HG03139 (cell line): ENCODE measurements around the gene CCDC97.
"Not testable (repeated sequence)": the region's sequence is repeated elsewhere in the genome, so short reads cannot be mapped to it uniquely, and the experiment has no call there.

ENCODE experiments used
- ATAC-seq: cut with Tn5 transposase; IDR thresholded peaks from one replicate; pipeline ENCODE4 v1.9.1; 2021; ENCODE audit not compliant: unreplicated experiment

CCDC97 gene

DNA sequence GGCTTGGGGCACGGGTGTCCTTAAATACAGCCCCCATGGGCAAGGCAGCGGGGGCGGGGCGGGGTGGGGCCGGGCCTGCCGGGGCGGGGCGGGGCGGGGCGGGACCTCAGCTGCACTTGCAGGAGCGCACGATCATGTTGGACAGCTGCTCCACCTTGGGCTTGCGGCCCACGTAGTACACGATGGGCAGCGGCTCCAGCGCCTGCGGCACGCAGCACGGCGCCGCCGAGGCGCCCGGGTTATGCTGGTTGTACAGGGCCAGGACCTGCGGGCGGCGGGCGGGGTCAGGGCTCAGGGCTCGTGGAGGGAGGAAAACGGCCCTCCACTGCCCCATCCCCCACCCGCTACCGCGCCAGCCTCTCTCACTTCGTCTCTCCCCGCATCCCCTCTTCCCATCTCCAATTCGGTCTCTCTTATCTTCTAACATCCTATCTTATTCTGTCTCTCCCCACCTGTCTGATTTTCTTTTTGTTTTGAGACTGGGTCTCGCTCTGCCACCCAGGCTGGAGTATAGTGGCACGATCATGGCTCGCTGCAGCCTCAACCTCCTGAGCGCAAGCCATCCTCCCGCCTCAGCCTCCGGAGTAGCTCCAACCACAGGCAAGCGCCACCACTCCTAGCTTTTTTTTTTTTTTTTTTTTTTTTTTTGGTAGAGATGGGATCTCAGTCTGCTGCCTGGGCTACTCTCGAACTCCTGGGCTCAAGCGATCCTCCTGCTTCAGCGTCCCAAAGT is 21.1 kb downstream of the CCDC97 start:
- no peak for ATAC-seq

DNA sequence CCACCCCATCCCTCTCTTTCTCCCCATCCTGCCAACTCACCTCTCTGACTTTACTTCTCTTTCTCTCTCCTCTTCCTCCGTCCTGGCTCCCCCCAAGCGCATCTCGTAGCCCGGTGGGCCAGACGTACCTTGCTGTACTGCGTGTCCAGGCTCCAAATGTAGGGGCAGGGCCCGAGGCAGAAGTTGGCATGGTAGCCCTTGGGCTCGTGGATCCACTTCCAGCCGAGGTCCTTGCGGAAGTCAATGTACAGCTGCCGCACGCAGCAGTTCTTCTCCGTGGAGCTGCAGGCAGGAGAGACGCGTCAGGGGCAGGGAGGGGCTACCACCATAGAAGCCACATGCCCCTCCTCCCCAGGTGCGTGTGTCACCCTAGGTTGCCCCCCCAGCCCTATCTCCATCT is 22.0 kb downstream of the CCDC97 start:
- no peak for ATAC-seq

DNA sequence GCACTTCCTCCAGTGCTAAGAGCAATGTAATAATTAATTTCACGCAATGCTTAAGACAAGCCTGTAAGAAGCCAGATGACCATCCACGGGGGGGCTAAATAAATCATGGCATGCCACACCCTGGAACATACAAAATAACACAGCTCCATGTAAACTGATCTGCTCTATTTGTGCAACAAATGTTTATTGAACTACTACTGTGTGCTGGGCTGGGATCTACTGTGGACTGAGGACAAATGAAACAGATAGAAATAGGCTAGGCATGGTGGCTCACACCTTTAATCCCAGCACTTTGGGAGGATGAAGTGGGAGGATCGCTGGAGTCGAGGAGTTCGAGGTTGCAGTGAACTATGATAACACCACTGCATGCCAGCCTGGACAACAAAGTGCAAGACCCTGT is 22.5 kb downstream of the CCDC97 start:
- no peak for ATAC-seq

DNA sequence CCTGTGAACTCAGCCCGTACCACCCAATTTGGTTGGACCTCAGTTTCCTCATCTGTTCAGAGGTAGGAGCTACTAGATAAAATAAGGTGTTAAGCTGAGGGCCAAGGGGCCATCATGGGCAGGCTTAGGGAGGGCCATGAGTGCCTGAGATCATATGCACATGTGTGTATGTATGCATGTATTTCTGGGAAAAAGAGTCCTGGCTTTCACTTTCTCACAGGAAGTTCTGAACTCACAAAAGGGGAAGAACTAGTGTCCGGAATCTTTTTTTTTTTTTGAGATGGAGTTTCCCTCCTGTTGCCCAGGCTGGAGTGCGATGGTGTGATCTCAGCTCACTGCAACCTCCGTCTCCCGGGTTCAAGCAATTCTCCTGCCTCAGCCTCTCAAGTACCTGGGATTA is 24.8 kb downstream of the CCDC97 start:
- ATAC-seq, result no peak

DNA sequence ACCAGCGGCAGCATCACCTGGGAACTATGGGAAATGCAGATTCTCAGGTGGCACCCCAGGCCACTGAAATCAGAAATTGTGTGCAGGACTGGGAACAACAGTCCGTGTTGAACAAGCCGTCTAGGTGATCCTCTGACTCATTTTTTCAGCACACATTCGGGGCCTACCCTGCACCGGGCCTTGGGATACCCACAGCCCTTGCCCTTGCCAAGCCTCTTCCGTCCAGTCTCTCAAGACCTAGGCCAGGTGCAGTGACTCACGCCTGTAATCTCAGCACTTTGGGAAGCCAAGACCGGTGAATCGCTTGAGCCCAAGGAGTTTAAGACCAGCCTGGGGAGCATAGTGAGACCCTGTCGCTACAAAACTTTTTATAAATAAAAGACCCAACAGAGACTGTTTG is 25.5 kb downstream of the CCDC97 start:
- no peak for ATAC-seq

DNA sequence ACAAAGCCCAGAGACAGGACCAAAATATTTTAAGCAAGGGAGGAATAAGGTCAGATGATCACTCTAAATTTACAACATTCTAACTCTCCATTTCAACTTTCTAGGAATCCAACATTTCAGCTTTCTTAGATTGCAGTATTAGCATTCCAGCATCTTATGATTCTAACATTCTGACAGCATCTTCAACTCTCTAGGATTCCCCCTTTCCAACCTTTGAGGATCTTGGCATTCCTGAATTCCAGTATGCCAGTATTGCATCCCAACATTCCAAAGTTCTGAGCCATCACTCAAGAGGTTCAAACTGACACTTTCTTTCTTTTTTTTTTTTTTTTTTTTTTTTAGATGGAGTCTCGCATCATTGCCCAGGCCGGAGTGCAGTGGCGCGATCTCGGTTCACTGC is 30.0 kb downstream of the CCDC97 start:
- no peak for ATAC-seq

DNA sequence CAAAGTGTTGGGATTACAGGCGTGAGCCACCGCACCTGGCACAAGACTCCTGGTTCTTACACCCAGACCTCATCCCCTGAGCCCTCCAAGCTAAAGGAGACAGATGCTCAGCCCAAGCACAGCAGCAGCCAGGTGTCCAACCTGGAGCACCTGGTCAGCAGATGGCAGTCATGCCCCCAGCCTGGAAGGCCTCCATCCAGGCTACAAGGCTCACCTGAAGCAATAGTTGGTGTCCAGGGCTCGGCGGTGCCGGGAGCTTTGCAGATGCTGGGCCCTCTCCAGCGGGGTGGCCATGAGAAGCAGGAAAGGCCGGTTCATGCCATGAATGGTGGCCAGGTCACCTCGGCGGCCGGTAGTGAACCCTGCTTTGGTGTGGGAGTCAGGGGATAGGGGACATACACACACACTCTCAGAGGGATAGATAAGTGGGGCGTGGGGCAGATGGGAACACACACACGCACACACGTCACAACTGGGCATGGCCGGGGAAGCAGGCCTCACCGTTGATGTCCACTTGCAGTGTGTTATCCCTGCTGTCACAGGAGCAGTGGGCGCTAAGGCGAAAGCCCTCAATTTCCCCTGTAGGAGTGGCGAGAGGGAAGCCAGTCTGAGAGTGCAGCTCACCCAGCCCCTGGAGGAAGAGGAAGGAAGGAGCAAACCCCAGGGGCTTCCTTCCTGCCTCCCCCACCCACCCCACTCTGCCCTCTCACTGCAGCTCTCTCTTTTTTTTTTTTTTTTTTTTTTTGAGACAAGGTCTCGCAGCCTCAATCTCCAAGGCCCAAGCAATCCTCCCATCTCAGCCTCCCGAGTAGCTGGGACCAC is 31.9 kb downstream of the CCDC97 start:
- no peak for ATAC-seq

DNA sequence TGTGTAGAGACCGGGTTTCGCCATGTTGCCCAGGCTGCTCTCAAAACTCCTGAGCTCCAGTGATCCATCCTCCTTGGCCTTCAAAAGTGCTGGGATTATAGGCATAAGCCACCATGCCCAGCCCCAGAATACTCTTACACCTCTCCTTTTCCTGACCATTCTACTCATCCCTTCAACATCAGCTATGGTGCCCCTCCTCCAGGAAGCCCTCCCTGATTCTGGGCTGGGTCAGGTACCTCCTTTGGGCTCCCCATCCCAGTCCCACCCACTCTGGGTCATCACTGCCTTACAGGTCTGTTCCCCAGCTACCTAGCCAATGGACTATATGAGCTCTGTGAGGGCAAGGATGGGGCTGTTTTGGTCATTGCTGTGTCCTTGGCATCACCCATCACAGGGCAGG is 34.2 kb downstream of the CCDC97 start:
- no peak for ATAC-seq

DNA sequence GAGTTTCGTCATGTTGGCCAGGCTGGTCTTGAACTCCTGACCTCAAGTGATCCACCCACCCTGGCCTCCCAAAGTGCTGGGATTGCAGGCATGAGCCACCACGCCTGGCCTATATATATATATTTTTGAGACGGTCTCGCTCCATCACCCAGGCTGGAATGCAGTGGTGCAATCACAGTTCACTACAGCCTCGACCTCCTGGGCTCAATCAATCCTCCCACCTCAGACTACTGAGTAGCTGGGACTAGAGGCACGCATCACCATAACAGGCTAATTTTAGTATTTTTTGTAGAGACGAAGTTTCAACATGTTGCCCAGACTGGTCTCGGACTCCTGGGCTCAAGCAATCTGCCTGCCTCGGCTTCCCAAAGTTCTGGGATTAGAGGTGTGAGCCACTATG is 36.9 kb downstream of the CCDC97 start:
- ATAC-seq, result not testable (repeated sequence)

DNA sequence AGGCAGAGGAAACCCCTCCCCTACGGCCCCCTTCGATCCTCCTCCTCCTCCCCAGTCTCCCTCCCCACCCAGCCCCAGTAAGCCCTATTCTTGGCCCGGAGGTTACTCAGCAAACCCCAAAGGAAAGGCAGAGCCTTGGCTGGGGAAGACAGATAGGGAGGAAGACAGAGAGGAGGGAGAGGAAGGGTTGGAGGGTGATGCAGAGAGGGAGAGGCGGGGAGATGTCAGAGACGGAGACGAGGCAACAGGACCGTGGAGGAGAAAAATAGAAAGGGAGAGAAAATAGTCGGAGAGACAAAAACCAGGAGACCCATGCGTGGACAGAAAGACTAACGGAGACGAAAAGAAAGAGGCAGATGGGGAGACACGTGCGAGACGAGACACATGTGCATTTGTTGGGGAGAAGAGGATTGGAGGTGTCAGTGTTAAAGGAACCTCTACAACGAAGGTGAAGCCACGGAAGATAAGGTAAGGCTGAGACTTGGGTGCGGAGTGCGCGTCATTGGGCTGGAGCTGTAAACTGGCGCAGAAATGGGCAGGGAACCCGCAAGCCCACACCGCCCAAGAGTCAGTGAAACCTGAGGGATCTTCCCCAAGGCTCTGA is 40.9 kb downstream of the CCDC97 start:
- peak; percentile 3 for ATAC-seq

DNA sequence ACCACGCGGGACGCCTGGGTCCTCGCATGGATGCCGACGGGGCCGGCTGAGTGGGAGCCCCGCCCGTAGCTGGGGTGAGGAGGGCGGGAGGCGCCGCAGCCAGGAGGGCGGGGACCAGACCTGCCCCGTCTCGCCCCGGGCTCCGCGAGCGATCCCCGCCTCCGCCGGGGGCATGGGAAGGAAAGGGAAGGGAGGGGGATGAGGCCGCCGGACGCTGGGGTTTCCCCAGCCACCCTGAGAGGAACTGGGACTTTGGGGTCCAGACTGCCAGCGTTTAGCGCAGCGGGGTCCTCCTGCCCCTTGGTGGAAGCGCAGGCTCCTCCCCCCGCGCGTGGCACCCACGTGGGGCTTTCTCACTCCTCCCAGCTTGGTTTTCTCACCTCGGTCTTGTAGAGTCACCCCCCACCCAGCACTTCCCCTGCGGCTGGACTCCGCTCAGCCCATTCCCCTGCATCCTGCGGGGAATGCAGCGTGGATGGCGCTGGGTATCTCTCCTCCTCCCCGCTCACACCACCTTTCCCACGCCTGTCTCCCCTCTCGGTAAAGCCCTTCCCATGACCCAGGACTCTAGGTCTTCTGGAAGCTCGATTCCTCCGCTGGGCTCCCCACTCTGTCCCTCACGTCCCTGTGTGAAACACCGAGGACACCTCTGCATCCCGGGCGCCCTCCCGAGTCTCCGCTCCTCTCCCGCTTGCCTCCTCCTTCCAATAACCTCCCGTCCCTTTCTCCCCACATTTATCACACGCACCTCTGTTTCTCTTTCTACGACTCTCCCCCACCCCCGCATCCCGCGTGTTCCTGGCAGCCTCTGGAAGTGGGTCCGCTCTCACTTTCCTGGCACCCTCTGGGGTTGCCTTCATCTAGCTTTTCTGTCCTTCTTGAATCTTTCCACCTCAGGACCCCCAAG is 41.6 kb downstream of the CCDC97 start:
- ATAC-seq, result peak; percentile 23

DNA sequence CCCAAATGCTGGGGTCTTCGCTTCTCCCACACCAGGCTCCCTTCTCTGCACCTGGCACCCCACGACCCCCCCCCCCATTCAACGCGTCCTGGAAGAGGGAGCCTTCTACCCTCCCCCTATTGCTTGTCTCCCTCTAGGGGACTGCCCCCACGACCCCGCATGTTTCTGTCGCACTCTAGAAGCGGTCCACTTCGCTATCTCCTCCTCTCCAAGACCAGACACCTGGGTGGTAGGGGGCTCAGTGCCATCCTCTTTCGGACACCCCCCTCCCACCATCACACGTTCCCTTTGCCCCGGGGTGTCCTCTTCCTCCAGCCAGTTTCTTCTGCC is 42.3 kb downstream of the CCDC97 start:
- no peak for ATAC-seq

DNA sequence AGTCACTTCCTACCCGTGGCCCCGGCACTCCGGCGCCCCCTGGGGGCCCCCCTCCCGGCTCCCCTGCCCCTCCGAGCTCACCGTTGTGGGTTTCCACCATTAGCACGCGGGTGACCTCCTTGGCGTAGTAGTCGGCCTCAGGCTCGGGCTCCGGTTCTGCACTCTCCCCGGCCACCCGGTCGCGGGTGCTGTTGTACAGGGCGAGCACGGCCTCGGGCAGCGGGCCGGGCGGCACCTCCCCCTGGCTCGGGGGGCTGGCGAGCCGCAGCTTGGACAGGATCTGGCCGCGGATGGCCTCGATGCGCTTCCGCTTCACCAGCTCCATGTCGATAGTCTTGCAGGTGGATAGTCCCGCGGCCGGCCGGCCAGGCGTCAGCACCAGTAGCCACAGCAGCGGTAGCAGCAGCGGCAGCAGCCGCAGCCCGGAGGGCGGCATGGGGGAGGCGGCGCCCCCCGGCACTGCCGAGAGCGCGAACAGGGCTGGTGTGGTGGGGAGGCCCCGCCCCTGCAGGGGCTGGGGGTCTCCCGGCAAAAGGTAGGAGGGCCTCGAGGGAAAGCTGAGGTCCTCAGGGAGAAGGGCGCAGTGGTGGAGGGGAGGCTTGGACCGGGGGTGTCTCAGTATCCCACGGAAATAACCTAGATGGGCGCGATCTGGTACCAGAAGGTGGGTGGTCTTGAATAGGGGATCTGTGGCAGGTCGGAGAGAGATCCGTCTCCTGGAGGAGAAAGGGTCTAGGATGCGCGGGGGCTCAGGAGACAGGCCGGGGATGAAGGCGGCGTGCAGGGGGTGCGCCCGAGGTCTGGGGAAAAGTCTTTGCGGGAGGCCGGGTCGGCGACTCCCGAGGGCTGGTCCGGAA is 42.9 kb downstream of the CCDC97 start:
- no peak for ATAC-seq

DNA sequence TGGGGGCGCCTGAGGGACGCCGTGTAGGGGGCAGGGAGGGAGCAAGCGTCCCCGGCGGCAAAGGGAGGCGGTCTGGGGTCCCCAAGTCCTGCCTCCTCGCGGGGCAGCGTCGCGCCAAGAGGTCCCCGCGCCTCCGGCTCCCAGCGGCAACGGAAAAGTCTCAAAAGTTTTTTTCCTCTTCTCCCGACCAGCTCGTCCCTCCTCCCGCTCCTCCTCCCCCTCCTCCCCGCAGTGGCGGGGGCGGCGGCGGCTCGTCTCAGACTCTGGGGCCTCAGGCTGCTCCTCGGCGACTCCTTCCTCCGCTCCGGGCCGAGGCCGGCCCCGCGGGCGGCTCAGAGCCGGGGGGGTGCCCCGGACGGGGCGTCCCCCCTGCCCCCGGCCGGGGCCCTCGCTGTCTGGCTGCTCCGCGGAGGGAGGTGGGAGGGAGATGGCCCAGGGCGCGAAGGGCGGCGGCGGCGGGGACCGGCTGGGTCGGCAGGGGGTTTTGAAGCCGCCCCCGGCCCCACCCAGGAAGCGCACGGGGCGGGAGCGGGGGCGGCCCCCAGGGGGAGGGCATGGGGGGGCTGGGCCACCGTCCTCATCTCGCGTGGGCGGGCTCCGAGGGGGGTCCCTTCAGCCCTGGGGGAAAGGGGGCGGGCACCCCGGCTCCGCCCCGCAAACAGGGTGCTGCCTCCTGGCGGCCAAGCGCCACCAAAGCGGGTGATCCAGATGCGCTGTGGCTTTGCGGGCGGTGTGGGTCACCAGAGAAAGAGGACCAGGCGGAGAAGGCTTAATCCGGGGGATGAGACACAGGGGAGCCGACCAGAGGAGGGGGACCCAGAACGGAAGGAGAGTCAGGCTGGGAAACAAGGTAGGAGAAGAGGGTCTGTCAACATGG is 43.7 kb downstream of the CCDC97 start, which contains the start of gene TGFB1:
Gene TGFB1 (minus strand): TSS at position 457 of the 877 bp plus-strand sequence. CDS start 878 bp downstream, outside the sequence.
- ATAC-seq, result peak; percentile 40

DNA sequence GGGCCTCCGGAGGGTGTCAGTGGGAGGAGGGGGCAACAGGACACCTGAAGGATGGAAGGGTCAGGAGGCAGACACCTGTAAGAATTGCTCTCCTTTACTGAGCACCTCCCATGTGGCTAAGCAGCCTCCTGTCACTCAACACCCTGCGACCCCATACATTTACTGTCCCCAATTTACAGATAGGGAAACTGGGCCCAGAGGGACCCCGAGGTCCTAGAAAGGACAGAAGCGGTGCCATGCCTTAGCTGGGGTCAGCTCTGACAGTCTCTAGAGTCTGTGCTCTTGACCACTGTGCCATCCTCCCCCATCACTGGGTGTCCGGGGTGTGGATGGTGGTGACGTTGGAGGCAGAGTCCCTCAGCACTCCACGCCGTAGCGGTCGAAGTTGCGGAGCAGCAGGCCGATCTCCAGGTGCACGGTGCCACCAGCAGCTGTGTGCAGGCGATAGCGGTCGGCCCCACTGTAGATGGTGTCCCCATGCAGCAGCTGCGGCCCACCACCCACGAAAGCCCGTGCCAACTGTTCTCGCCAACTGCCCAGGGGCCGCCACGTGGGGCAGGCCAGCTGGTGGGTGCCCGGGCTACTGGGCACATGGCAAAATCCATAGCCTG is 44.5 kb downstream of the CCDC97 start:
- ATAC-seq, result no peak

DNA sequence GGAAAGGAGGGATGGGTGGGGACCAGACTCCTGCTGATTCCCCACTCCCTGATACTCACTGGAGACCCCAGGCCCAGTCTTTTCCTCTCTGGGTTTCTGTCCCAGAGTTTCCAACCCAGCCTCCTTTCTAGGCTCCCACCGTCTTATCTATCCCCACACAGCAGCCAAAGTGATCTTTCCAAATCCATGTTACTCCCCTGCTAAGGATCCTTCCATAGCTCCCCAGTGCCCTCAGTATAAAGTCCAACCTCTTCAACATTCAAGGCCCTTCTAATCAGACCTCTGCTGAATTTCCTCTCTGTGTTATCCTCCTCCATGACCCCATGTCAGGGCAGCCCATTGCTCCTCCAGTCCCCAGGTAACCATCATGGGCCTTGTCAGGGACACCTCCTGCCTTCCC is 45.1 kb downstream of the CCDC97 start:
- ATAC-seq, result no peak

DNA sequence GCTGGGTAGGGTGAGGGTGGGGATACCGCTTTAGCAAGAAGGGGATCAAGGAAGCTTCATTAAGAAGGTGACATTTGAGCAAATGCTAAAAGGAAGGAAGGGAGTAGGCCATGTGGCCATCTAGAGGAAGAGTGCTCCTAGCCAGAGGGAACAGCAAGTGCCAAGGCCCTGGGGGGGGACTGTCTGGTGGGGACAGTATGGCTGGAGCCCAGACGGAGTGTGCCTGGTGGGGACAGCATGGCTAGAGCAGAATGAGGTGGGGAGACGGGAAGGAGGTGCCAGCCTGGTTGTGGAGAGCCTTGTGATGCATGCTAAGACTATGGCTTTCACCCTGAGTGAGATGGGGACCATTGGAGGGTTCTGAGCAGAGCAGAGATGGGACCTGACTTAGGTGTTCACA is 45.8 kb downstream of the CCDC97 start:
- no peak for ATAC-seq

DNA sequence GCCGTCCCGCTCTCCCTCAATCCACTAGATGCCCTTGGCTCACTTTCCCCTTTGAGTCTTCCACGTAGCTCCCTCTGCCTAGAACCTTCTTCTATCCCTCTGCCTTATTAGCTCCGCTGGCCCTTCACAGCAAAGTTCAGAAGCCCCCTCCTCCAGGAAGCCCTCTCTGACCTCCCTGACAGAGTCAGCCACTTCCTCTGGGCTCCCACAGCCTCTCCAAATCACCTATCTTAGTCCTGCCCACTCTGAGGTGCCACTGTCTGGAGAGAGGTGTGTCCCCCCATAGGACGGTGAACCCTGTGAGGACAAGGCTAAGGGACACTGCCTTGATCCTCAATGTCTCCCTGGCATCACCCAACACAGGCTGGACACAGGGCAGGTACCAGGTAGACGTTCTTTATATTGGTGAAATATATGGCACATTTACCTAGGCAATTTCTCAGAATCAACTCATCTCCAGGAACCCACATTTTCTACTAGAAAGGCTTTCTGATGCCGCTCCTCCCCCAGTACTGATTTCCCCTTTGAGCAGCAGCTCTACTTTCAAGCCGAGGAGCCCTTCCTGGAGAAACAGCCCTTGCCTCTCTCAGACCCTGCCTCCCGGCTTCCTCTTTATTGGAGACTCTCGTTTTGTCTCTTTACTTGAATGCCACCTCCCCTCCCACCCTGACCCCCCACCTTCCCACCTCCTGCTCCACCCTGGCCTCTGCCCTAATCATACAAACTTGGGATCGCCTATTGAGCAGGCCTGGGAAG is 47.2 kb downstream of the CCDC97 start:
- no peak for ATAC-seq
